ENCODE measurements around the gene GTPBP3.

GRCh38 chr19:17370026-17370587 is 32.8 kb downstream of the GTPBP3 start:
- TF ChIP-seq ELF4 (CRISPR knock-in tag; IDR thresholded peaks at IDR 0.05) = no peak
- TF ChIP-seq PML (IDR thresholded peaks at IDR 0.05; ENCODE audit: low read length) = no peak
- TF ChIP-seq MTA1 (IDR thresholded peaks at IDR 0.05; ENCODE audit: borderline replicate concordance) = no peak
- no peak for TF ChIP-seq POLR2A (conservative IDR thresholded peaks at IDR 0.05)
- no peak for TF ChIP-seq ZFP36 (IDR thresholded peaks at IDR 0.05; ENCODE audit: low read depth, low read length, partially characterized antibody)
- TF ChIP-seq CREB5 (CRISPR knock-in tag; IDR thresholded peaks at IDR 0.05) = no peak
- no peak for TF ChIP-seq BHLHE40 (IDR thresholded peaks at IDR 0.05; ENCODE audit: low read length)
- TF ChIP-seq POLR3A (IDR thresholded peaks at IDR 0.05; ENCODE audit: borderline replicate concordance, extremely low read depth, insufficient read depth, insufficient read length) = no peak
